Bronchial epithelial cell (primary cell): ENCODE measurements around the gene RAX2. TPM values are rescaled to one million over a fixed set of nuclear protein-coding genes. Genes with fewer than 3 reads are reported as not detected.
"Not testable (repeated sequence)": the region's sequence is repeated elsewhere in the genome, so short reads cannot be mapped to it uniquely, and the experiment has no call there.

Experiments
- DNase-seq: peaks from one replicate; pipeline ENCODE4 v3.0.0-alpha.2; 2010; ENCODE audit warnings: low read depth
- FAIRE-seq: peaks from 2 replicates; lab custom pipeline; 2011; peaks lifted over from hg19 to GRCh38; lab: Jason Lieb, UNC
- H3K27me3 ChIP-seq: 2 replicates; pipeline ENCODE4 v1.5.1; 2011; ENCODE audit warnings: low read length; ENCODE audit not compliant: control insufficient read depth, insufficient read depth
- H3K36me3 ChIP-seq: 2 replicates; pipeline ENCODE4 v1.5.1; 2011; ENCODE audit warnings: low read length; ENCODE audit not compliant: control insufficient read depth, insufficient read depth
- H3K4me3 ChIP-seq: 2 replicates; pipeline ENCODE4 v1.5.1; 2011; ENCODE audit warnings: mild to moderate bottlenecking, low read depth, low read length, control low read depth
- CTCF ChIP-seq: IDR thresholded peaks from 2 replicates; pipeline ENCODE4 v1.5.1; 2011; ENCODE audit warnings: mild to moderate bottlenecking, moderate library complexity, low read length, control low read depth, inconsistent platforms; ENCODE audit not compliant: insufficient read depth, severe bottlenecking
- total RNA-seq: library from RNA; depleted of rRNA; stranded (reverse); fragments of >200 nt; gene quantifications from 2 replicates; pipeline ENCODE4 v1.2.1, GENCODE V29; 2014

RAX2 gene
- total RNA-seq, 1 donor from 2014 or later: not detected

GRCh38 chr19:3816566-3817218 is 44.7 kb upstream of the RAX2 start:
- no peaks in the 10 kb centered on the region for H3K36me3 ChIP-seq
- FAIRE-seq (no peak), DNase-seq (no peak)
- no peak overlapping the region for H3K4me3 ChIP-seq
- no peak for TF ChIP-seq CTCF
- no peaks in the 10 kb centered on the region for H3K27me3 ChIP-seq

- not testable (repeated sequence) for DNase-seq, H3K27me3 ChIP-seq
Observed at GRCh38 chr19:3816148-3816547, 44.1 kb upstream of the RAX2 start.

GRCh38 chr19:3814648-3815047 is 42.6 kb upstream of the RAX2 start:
- no peaks in the 10 kb centered on the region for H3K36me3 ChIP-seq
- FAIRE-seq (no peak), DNase-seq (no peak)
- no peak for TF ChIP-seq CTCF
- H3K27me3 ChIP-seq: no peaks in the 10 kb centered on the region
- H3K4me3 ChIP-seq: no peak overlapping the region

More at GRCh38 chr19:3816148-3816547, 44.1 kb upstream of the RAX2 start:
- not testable (repeated sequence) for H3K36me3 ChIP-seq, FAIRE-seq, H3K4me3 ChIP-seq

GRCh38 chr19:3813473-3814392 is 41.7 kb upstream of the RAX2 start:
- FAIRE-seq: peak; percentile 50

GRCh38 chr19:3810708-3811355 is 38.8 kb upstream of the RAX2 start:
- FAIRE-seq: no peak

More at GRCh38 chr19:3813473-3814392, 41.7 kb upstream of the RAX2 start:
- no peaks in the 10 kb centered on the region for H3K27me3 ChIP-seq
- no peak for TF ChIP-seq CTCF
- H3K4me3 ChIP-seq: no peak overlapping the region
- H3K36me3 ChIP-seq: no peaks in the 10 kb centered on the region
- no peak for DNase-seq

More at GRCh38 chr19:3810708-3811355, 38.8 kb upstream of the RAX2 start:
- Histone ChIP-seq H3K27me3 (no peaks in the 10 kb centered on the region), H3K4me3 (no peak overlapping the region), H3K36me3 (no peaks in the 10 kb centered on the region)
- DNase-seq: no peak
- TF ChIP-seq CTCF: no peak
